Naive thymus-derived CD4-positive, alpha-beta T cell (primary cell): ENCODE data around the gene MEGF8. TPM values are rescaled to one million over a fixed set of nuclear protein-coding genes. Genes with fewer than 3 reads are reported as not detected.

Experiments
- ATAC-seq: fragments of 150-1000 bp; cut with Tn5 transposase; 2 replicates; pipeline ENCODE4 v1.10.0; 2021; ENCODE audit warnings: mild to moderate bottlenecking, moderate library complexity
- CTCF ChIA-PET: fragments of 350-600 bp; sonication (Branson Sonifier 250); formaldehyde crosslinking; loops from one replicate; lab custom pipeline; 2021; ENCODE audit warnings: antibody characterized with exemption; lab: Charles Lee
- POLR2A ChIA-PET: fragments of 350-600 bp; sonication (Branson Sonifier 250); formaldehyde crosslinking; loops from one replicate; lab custom pipeline; 2021; ENCODE audit warnings: antibody characterized with exemption, inconsistent platforms; lab: Charles Lee
- DNase-seq, 9 donors: peaks; one replicate each; pipeline versions ENCODE4 v3.0.0 to v3.0.0-alpha.2; 2020 to 2022; ENCODE audit warnings: mixed read lengths in 1 of 9
- H3K27ac ChIP-seq: one replicate; pipeline ENCODE4 v1.7.0; 2013; ENCODE audit warnings: mild to moderate bottlenecking, low read depth, low read length, moderate library complexity
- H3K27me3 ChIP-seq, 2 donors: one replicate each; pipeline ENCODE4 v1.7.0; 2013; ENCODE audit warnings: low read length in 2 of 2, mild to moderate bottlenecking in 2 of 2, moderate library complexity in 2 of 2; ENCODE audit not compliant: control insufficient read depth in 2 of 2, insufficient read depth in 2 of 2
- H3K36me3 ChIP-seq, 3 experiments: 1 replicate in 2 of 3; 2 replicates in 1 of 3; pipeline ENCODE4 v1.7.0; 2013; ENCODE audit warnings: low read length in 3 of 3, mild to moderate bottlenecking in 3 of 3, moderate library complexity in 1 of 3; ENCODE audit not compliant: insufficient read depth in 3 of 3, control insufficient read depth in 2 of 3
- H3K4me1 ChIP-seq, 2 donors: one replicate each; pipeline ENCODE4 v1.7.0; 2013; ENCODE audit warnings: low read length in 2 of 2, mild to moderate bottlenecking in 2 of 2, moderate library complexity in 1 of 2; ENCODE audit not compliant: control insufficient read depth in 2 of 2, insufficient read depth in 2 of 2
- H3K4me3 ChIP-seq: 2 replicates; pipeline ENCODE4 v1.7.0; 2013; ENCODE audit warnings: mild to moderate bottlenecking, low read length
- H3K9me3 ChIP-seq, 3 experiments: 1 replicate in 2 of 3; 2 replicates in 1 of 3; pipeline ENCODE4 v1.7.0; 2013; ENCODE audit warnings: low read length in 3 of 3; ENCODE audit not compliant: control insufficient read depth in 2 of 3
- H3K27ac Mint-ChIP-seq, 9 donors: one replicate each; pipeline ENCODE4 v1.8.0; 2020 to 2022; ENCODE audit warnings: mixed read lengths in 9 of 9, mild to moderate bottlenecking in 8 of 9, moderate library complexity in 5 of 9, inconsistent platforms in 2 of 9
- H3K27me3 Mint-ChIP-seq, 5 donors: one replicate each; pipeline ENCODE4 v1.8.0; 2021 to 2022; ENCODE audit warnings: mixed read lengths in 5 of 5, mild to moderate bottlenecking in 1 of 5
- H3K36me3 Mint-ChIP-seq, 5 donors: one replicate each; pipeline ENCODE4 v1.8.0; 2020 to 2022; ENCODE audit warnings: mixed read lengths in 5 of 5, mild to moderate bottlenecking in 3 of 5, inconsistent platforms in 1 of 5
- H3K4me1 Mint-ChIP-seq, 7 donors: one replicate each; pipeline ENCODE4 v1.8.0; 2020 to 2022; ENCODE audit warnings: mixed read lengths in 7 of 7, mild to moderate bottlenecking in 3 of 7, inconsistent platforms in 1 of 7
- H3K4me3 Mint-ChIP-seq, 10 donors: one replicate each; pipeline ENCODE4 v1.8.0; 2020 to 2022; ENCODE audit warnings: mild to moderate bottlenecking in 10 of 10, mixed read lengths in 10 of 10, moderate library complexity in 6 of 10, inconsistent platforms in 2 of 10
- H3K9me3 Mint-ChIP-seq, 11 donors: one replicate each; pipeline ENCODE4 v1.8.0; 2020 to 2022; ENCODE audit warnings: mixed read lengths in 11 of 11, mild to moderate bottlenecking in 4 of 11, inconsistent platforms in 1 of 11, moderate library complexity in 1 of 11
- intact Hi-C, 2 donors: fragments of 100-400 bp; cut with micrococcal nuclease; formaldehyde crosslinking; loops; one replicate each; pipeline ENCODE4 v1.15.1; 2023
- polyA plus RNA-seq, 2 donors: library from polyadenylated mRNA; unstranded; fragments of 300-500 nt; fragmentation: Illumina TruSeq; gene quantifications; one replicate each; pipeline ENCODE4 v1.2.3, GENCODE V29; 2021
- total RNA-seq, 6 experiments: library from RNA in 5 of 6; stranded (reverse) in 5 of 6; gene quantifications; 1 replicate in 5 of 6; 2 replicates in 1 of 6; pipeline ENCODE4 v1.2.3 and lab custom pipeline; 2021 to 2026

The MEGF8 gene
- total and polyA plus RNA-seq, 7 experiments from 2014 or later = 0.40 to 9.3 (median 8.1) TPM

GRCh38 chr19:42309686-42310085, 15.7 kb upstream of the MEGF8 start:
- H3K27ac Mint-ChIP-seq = no peak overlapping the region
- H3K4me3 ChIP-seq = no peak overlapping the region
- no peaks in the 10 kb centered on the region for H3K36me3 Mint-ChIP-seq
- ChIA-PET CTCF (no interaction called here), POLR2A (no interaction called here)
- intact Hi-C loops = no loop called here
- H3K9me3 Mint-ChIP-seq = peaks cover 0 to 3% (median 0%) of the 10 kb centered on the region in 11 donors
- peaks cover 21 to 38% (median 32%) of the 10 kb centered on the region in 5 donors for H3K27me3 Mint-ChIP-seq
- no peak overlapping the region for H3K4me3 Mint-ChIP-seq
- H3K27ac ChIP-seq = no peak overlapping the region
- no peaks in the 10 kb centered on the region for H3K9me3 ChIP-seq
- no peak for ATAC-seq
- H3K27me3 ChIP-seq = peaks cover 11 to 17% of the 10 kb centered on the region in 2 donors
- no peaks in the 10 kb centered on the region for H3K4me1 ChIP-seq
- H3K36me3 ChIP-seq = no peaks in the 10 kb centered on the region
- peaks cover 0 to 19% (median 13%) of the 10 kb centered on the region in 7 donors for H3K4me1 Mint-ChIP-seq
- no peak for DNase-seq

- H3K4me1 Mint-ChIP-seq = peaks cover 0 to 22% (median 13%) of the 10 kb centered on the region in 7 donors
- peaks cover 0 to 3% (median 0%) of the 10 kb centered on the region in 11 donors for H3K9me3 Mint-ChIP-seq
- intact Hi-C loops = no loop called here
- H3K4me1 ChIP-seq = no peaks in the 10 kb centered on the region
- no peak overlapping the region for H3K27ac ChIP-seq
- peak overlapping the region in 1 of 10 donors; percentile 38 for H3K4me3 Mint-ChIP-seq
- CTCF ChIA-PET = interaction anchor here (0.6 kb wide), 1 partner anchor 790 kb away, joined by 4 read pairs; no protein-coding TSS in a partner anchor
- POLR2A ChIA-PET = no interaction called here
- no peaks in the 10 kb centered on the region for H3K9me3 ChIP-seq
- H3K36me3 ChIP-seq = no peaks in the 10 kb centered on the region
- no peak overlapping the region for H3K27ac Mint-ChIP-seq
- DNase-seq = no peak
- H3K27me3 Mint-ChIP-seq = peaks cover 26 to 44% (median 38%) of the 10 kb centered on the region in 5 donors
- ATAC-seq = no peak
- peaks cover 11 to 17% of the 10 kb centered on the region in 2 donors for H3K27me3 ChIP-seq
- H3K4me3 ChIP-seq = no peak overlapping the region
- no peaks in the 10 kb centered on the region for H3K36me3 Mint-ChIP-seq
Observed at GRCh38 chr19:42311657-42312056, 13.8 kb upstream of the MEGF8 start.

GRCh38 chr19:42312370-42312769, 13.1 kb upstream of the MEGF8 start:
- ATAC-seq = no peak
- Mint-ChIP-seq H3K4me1 (peaks cover 6 to 30% (median 17%) of the 10 kb centered on the region in 7 donors), H3K36me3 (no peaks in the 10 kb centered on the region)

GRCh38 chr19:42313096-42313839, 12.2 kb upstream of the MEGF8 start, which contains the start of gene TMEM145:
TSS of gene TMEM145 (plus strand) at chr19:42313309. CDS start at chr19:42313377, 68 bp downstream.
- intact Hi-C loops = loop anchor here in 1 of 2 donors (1.0 kb wide), 1 partner anchor 12 kb away; the partner anchor contains the start of gene MEGF8
- Histone ChIP-seq H3K36me3 (no peaks in the 10 kb centered on the region), H3K4me3 (no peak within 1 kb of the TSS), H3K27ac (no peak within 1 kb of the TSS), H3K9me3 (no peaks in the 10 kb centered on the region), H3K4me1 (no peaks in the 10 kb centered on the region), H3K27me3 (peaks cover 11 to 17% of the 10 kb centered on the region in 2 donors)
- H3K9me3 Mint-ChIP-seq = peaks cover 0 to 5% (median 0%) of the 10 kb centered on the region in 11 donors
- ATAC-seq (peak; percentile 77), DNase-seq (peak in 7 of 9 donors; percentile 14 to 62 (median 31))
- no peak within 1 kb of the TSS for H3K27ac Mint-ChIP-seq
- peaks cover 26 to 49% (median 38%) of the 10 kb centered on the region in 5 donors for H3K27me3 Mint-ChIP-seq
- peak within 1 kb of the TSS; percentile 42 to 80 (median 70) for H3K4me3 Mint-ChIP-seq
- H3K36me3 Mint-ChIP-seq = no peaks in the 10 kb centered on the region
- peaks cover 6 to 32% (median 17%) of the 10 kb centered on the region in 7 donors for H3K4me1 Mint-ChIP-seq
- ChIA-PET CTCF (no interaction called here), POLR2A (no interaction called here)

More at GRCh38 chr19:42312370-42312769, 13.1 kb upstream of the MEGF8 start:
- Mint-ChIP-seq H3K4me3 (peak overlapping the region in 9 of 10 donors; percentile 38 to 80 (median 67)), H3K27ac (no peak overlapping the region), H3K27me3 (peaks cover 26 to 49% (median 38%) of the 10 kb centered on the region in 5 donors), H3K9me3 (peaks cover 0 to 5% (median 0%) of the 10 kb centered on the region in 11 donors)
- intact Hi-C loops = no loop called here
- ChIA-PET POLR2A (no interaction called here), CTCF (interaction anchor here (0.6 kb wide), 1 partner anchor 791 kb away, joined by 4 read pairs; no protein-coding TSS in a partner anchor)
- Histone ChIP-seq H3K27ac (no peak overlapping the region), H3K9me3 (no peaks in the 10 kb centered on the region), H3K27me3 (peaks cover 11 to 17% of the 10 kb centered on the region in 2 donors), H3K4me3 (no peak overlapping the region), H3K4me1 (no peaks in the 10 kb centered on the region), H3K36me3 (no peaks in the 10 kb centered on the region)
- DNase-seq = no peak

- no peak overlapping the region for H3K27ac Mint-ChIP-seq
- Histone ChIP-seq H3K27ac (no peak overlapping the region), H3K27me3 (peaks cover 11 to 17% of the 10 kb centered on the region in 2 donors), H3K4me1 (no peaks in the 10 kb centered on the region), H3K4me3 (no peak overlapping the region), H3K36me3 (no peaks in the 10 kb centered on the region), H3K9me3 (no peaks in the 10 kb centered on the region)
- H3K9me3 Mint-ChIP-seq = peaks cover 0 to 5% (median 0%) of the 10 kb centered on the region in 11 donors
- no peaks in the 10 kb centered on the region for H3K36me3 Mint-ChIP-seq
- peaks cover 6 to 32% (median 17%) of the 10 kb centered on the region in 7 donors for H3K4me1 Mint-ChIP-seq
- H3K4me3 Mint-ChIP-seq = peak overlapping the region; percentile 42 to 80 (median 66)
- ATAC-seq (no peak), DNase-seq (no peak)
- intact Hi-C loops = loop anchor here in 1 of 2 donors (1.0 kb wide), 1 partner anchor 11 kb away; the partner anchor contains the start of gene MEGF8
- POLR2A ChIA-PET = no interaction called here
- peaks cover 26 to 51% (median 38%) of the 10 kb centered on the region in 5 donors for H3K27me3 Mint-ChIP-seq
- CTCF ChIA-PET = no interaction called here
Observed at GRCh38 chr19:42313840-42314755, 11.3 kb upstream of the MEGF8 start.

- no peaks in the 10 kb centered on the region for H3K36me3 ChIP-seq
- no peak for ATAC-seq
- no peak for DNase-seq
- ChIA-PET POLR2A (no interaction called here), CTCF (no interaction called here)
- H3K36me3 Mint-ChIP-seq = no peaks in the 10 kb centered on the region
- no peaks in the 10 kb centered on the region for H3K4me1 ChIP-seq
- H3K4me3 ChIP-seq = no peak overlapping the region
- peaks cover 26 to 52% (median 38%) of the 10 kb centered on the region in 5 donors for H3K27me3 Mint-ChIP-seq
- no peaks in the 10 kb centered on the region for H3K9me3 ChIP-seq
- H3K4me3 Mint-ChIP-seq = peak overlapping the region in 3 of 10 donors; percentile 9 to 25 (median 13)
- H3K9me3 Mint-ChIP-seq = peaks cover 0 to 5% (median 0%) of the 10 kb centered on the region in 11 donors
- H3K27ac ChIP-seq = no peak overlapping the region
- peaks cover 6 to 32% (median 17%) of the 10 kb centered on the region in 7 donors for H3K4me1 Mint-ChIP-seq
- intact Hi-C loops = no loop called here
- H3K27me3 ChIP-seq = peaks cover 11 to 17% of the 10 kb centered on the region in 2 donors
- no peak overlapping the region for H3K27ac Mint-ChIP-seq
Observed at GRCh38 chr19:42315024-42315423, 10.4 kb upstream of the MEGF8 start.
